CD4-positive, alpha-beta T cell (primary cell): ENCODE measurements around the gene PHF1. TPM values are rescaled to one million over a fixed set of nuclear protein-coding genes. Genes with fewer than 3 reads are reported as not detected.
A peak's percentile ranks its signal among the peaks of the same experiment; 100 is the strongest.

Experiments
- ATAC-seq: fragments of 200-7000 bp; cut with Tn5 transposase; one replicate; pipeline ENCODE4 v1.10.0; 2022; ENCODE audit warnings: mild to moderate bottlenecking; ENCODE audit not compliant: poor library complexity
- CTCF ChIA-PET: fragments of 350-600 bp; sonication (Branson Sonifier 250); formaldehyde crosslinking; loops from one replicate; lab custom pipeline; 2021; ENCODE audit warnings: antibody characterized with exemption, inconsistent platforms; lab: Charles Lee
- POLR2A ChIA-PET: fragments of 350-600 bp; sonication (Branson Sonifier 250); formaldehyde crosslinking; loops from one replicate; lab custom pipeline; 2021; ENCODE audit warnings: antibody characterized with exemption, inconsistent platforms; lab: Charles Lee
- DNase-seq, 14 experiments: peaks; one replicate each; pipeline ENCODE4 v3.0.0-alpha.2; 2013 to 2020; ENCODE audit warnings: mixed read lengths in 2 of 14
- H3K27ac ChIP-seq, 2 donors: one replicate each; pipeline versions ENCODE4 v1.5.1 to v1.7.0; 2013; ENCODE audit warnings: low read length in 2 of 2, low read depth in 1 of 2, mild to moderate bottlenecking in 1 of 2
- H3K27me3 ChIP-seq, 2 experiments: 1 replicate in 1 of 2; 2 replicates in 1 of 2; pipeline versions ENCODE4 v1.6.1 to v1.7.0; 2013; ENCODE audit warnings: low read length in 2 of 2, control low read depth in 1 of 2, mild to moderate bottlenecking in 1 of 2, moderate library complexity in 1 of 2; ENCODE audit not compliant: insufficient read depth in 2 of 2, control insufficient read depth in 1 of 2
- H3K36me3 ChIP-seq: one replicate; pipeline ENCODE4 v1.6.1; 2013; ENCODE audit warnings: low read length, control low read depth; ENCODE audit not compliant: insufficient read depth
- H3K4me1 ChIP-seq: one replicate; pipeline ENCODE4 v1.6.1; 2013; ENCODE audit warnings: low read length, control low read depth; ENCODE audit not compliant: insufficient read depth
- H3K4me3 ChIP-seq: one replicate; pipeline ENCODE4 v1.5.1; 2013; ENCODE audit warnings: mild to moderate bottlenecking, low read length, moderate library complexity
- H3K9me3 ChIP-seq, 2 experiments: 1 replicate in 1 of 2; 2 replicates in 1 of 2; pipeline versions ENCODE4 v1.6.1 to v1.7.0; 2013; ENCODE audit warnings: low read length in 2 of 2, mild to moderate bottlenecking in 2 of 2, control low read depth in 1 of 2, moderate library complexity in 1 of 2; ENCODE audit not compliant: control insufficient read depth in 1 of 2, insufficient read depth in 1 of 2
- H3K27ac Mint-ChIP-seq: one replicate; pipeline ENCODE4 v1.8.0; 2020; ENCODE audit warnings: mixed read lengths
- H3K27me3 Mint-ChIP-seq: one replicate; pipeline ENCODE4 v1.8.0; 2021; ENCODE audit warnings: mixed read lengths
- H3K36me3 Mint-ChIP-seq: one replicate; pipeline ENCODE4 v1.8.0; 2021; ENCODE audit warnings: low read depth, mixed read lengths
- H3K4me1 Mint-ChIP-seq: one replicate; pipeline ENCODE4 v1.8.0; 2021; ENCODE audit warnings: low read depth, mixed read lengths
- H3K4me3 Mint-ChIP-seq: one replicate; pipeline ENCODE4 v1.8.0; 2020; ENCODE audit warnings: mild to moderate bottlenecking, mixed read lengths
- H3K9me3 Mint-ChIP-seq: one replicate; pipeline ENCODE4 v1.8.0; 2020; ENCODE audit warnings: mixed read lengths
- intact Hi-C, 2 experiments: fragments of 100-400 bp; cut with DNase I in 1 of 2; cut with micrococcal nuclease in 1 of 2; formaldehyde crosslinking; loops; one replicate each; pipeline versions ENCODE4 v1.15.1 to v1.9.0; 2023 to 2025; cut with DNase I, micrococcal nuclease
- total RNA-seq, 174 experiments: library from RNA in 2 of 174; stranded (reverse) in 2 of 174; gene quantifications; one replicate each; pipeline ENCODE4 v1.2.3 and lab custom pipeline; 2021 to 2026
- TF ChIP-seq, protein P1 (sequence below): fragments of 200-600 bp; IDR thresholded peaks from one replicate; pipeline ENCODE4 v1.8.0; 2022; ENCODE audit warnings: antibody characterized with exemption, mild to moderate bottlenecking

Gene PHF1
- total RNA-seq, 2 experiments from 2014 or later: 545 to 557 TPM

DNA sequence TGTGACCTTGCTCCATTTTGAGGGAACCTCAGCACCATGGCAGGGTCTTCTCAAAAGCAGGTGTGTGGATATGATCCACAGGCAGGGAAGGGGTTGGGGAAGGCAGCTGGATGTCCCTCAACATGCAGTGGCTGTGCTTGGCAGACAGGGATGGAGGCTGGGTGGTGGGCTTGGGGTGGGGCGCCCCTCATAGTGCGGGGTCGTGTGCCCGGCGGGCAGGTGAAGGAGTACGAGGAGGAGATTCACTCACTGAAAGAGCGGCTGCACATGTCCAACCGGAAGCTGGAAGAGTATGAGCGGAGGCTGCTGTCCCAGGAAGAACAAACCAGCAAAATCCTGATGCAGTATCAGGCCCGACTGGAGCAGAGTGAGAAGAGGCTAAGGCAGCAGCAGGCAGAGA, 35.5 kb downstream of the PHF1 start:
- no peak overlapping the region for H3K4me3 Mint-ChIP-seq
- CTCF ChIA-PET: no interaction called here
- peaks cover 4% of the 10 kb centered on the region for H3K4me1 Mint-ChIP-seq
- TF ChIP-seq, protein P1, sequence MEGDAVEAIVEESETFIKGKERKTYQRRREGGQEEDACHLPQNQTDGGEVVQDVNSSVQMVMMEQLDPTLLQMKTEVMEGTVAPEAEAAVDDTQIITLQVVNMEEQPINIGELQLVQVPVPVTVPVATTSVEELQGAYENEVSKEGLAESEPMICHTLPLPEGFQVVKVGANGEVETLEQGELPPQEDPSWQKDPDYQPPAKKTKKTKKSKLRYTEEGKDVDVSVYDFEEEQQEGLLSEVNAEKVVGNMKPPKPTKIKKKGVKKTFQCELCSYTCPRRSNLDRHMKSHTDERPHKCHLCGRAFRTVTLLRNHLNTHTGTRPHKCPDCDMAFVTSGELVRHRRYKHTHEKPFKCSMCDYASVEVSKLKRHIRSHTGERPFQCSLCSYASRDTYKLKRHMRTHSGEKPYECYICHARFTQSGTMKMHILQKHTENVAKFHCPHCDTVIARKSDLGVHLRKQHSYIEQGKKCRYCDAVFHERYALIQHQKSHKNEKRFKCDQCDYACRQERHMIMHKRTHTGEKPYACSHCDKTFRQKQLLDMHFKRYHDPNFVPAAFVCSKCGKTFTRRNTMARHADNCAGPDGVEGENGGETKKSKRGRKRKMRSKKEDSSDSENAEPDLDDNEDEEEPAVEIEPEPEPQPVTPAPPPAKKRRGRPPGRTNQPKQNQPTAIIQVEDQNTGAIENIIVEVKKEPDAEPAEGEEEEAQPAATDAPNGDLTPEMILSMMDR: no peak
- no peaks in the 10 kb centered on the region for H3K27me3 ChIP-seq
- H3K4me1 ChIP-seq: peaks cover 3% of the 10 kb centered on the region
- DNase-seq: no peak
- H3K36me3 Mint-ChIP-seq: peaks cover 75% of the 10 kb centered on the region
- H3K27ac ChIP-seq: no peak overlapping the region
- H3K27ac Mint-ChIP-seq: peak overlapping the region; percentile 30
- no peaks in the 10 kb centered on the region for H3K27me3 Mint-ChIP-seq
- no peak overlapping the region for H3K4me3 ChIP-seq
- H3K9me3 Mint-ChIP-seq: no peaks in the 10 kb centered on the region
- POLR2A ChIA-PET: no interaction called here
- intact Hi-C loops: no loop called here
- no peaks in the 10 kb centered on the region for H3K9me3 ChIP-seq
- H3K36me3 ChIP-seq: peaks cover 59% of the 10 kb centered on the region
- no peak for ATAC-seq

- Mint-ChIP-seq H3K36me3 (peaks cover 62% of the 10 kb centered on the region), H3K9me3 (no peaks in the 10 kb centered on the region), H3K27me3 (no peaks in the 10 kb centered on the region), H3K4me3 (no peak overlapping the region), H3K4me1 (peaks cover 32% of the 10 kb centered on the region), H3K27ac (peak overlapping the region; percentile 64)
- ChIA-PET POLR2A (interaction anchor here (2.2 kb wide), 1 partner anchor 19 kb away, joined by 5 read pairs; no protein-coding TSS in a partner anchor), CTCF (interaction anchor here (0.6 kb wide), 1 partner anchor 53 kb away, joined by 4 read pairs; no protein-coding TSS in a partner anchor)
- intact Hi-C loops: loop anchor here (5.0 to 10.0 kb wide), 4 partner anchors 82 to 262 kb away; partner anchors contain the start of gene UQCC2 (in 1 of the 2)
- Histone ChIP-seq H3K27me3 (no peaks in the 10 kb centered on the region), H3K4me1 (peaks cover 25% of the 10 kb centered on the region), H3K9me3 (no peaks in the 10 kb centered on the region), H3K36me3 (peaks cover 33% of the 10 kb centered on the region), H3K27ac (peak overlapping the region in 1 of 2 donors; percentile 26), H3K4me3 (no peak overlapping the region)
- no peak for ATAC-seq
- peak in 1 of 14 experiments; percentile 24 for DNase-seq
- TF ChIP-seq, protein P1: no peak
These were observed 39.6 kb downstream of the PHF1 start for GRCh38 chr6:33450434-33450833.

- intact Hi-C loops: loop anchor here (5.0 to 10.0 kb wide), 4 partner anchors 81 to 261 kb away; partner anchors contain the start of gene UQCC2 (in 1 of the 2)
- TF ChIP-seq, protein P1: no peak
- CTCF ChIA-PET: no interaction called here
These were observed 40.8 kb downstream of the PHF1 start for GRCh38 chr6:33451606-33452005.

More at GRCh38 chr6:33451606-33452005, 40.8 kb downstream of the PHF1 start:
- peaks cover 58% of the 10 kb centered on the region for H3K36me3 Mint-ChIP-seq
- no peak overlapping the region for H3K4me3 ChIP-seq
- DNase-seq: peak in 1 of 14 experiments; percentile 21
- peaks cover 32% of the 10 kb centered on the region for H3K36me3 ChIP-seq
- H3K27ac ChIP-seq: no peak overlapping the region
- H3K4me1 Mint-ChIP-seq: peaks cover 35% of the 10 kb centered on the region
- no peak for ATAC-seq
- peaks cover 33% of the 10 kb centered on the region for H3K4me1 ChIP-seq
- POLR2A ChIA-PET: no interaction called here
- peak overlapping the region; percentile 25 for H3K4me3 Mint-ChIP-seq
- H3K27ac Mint-ChIP-seq: peak overlapping the region; percentile 64
- no peaks in the 10 kb centered on the region for H3K27me3 Mint-ChIP-seq
- H3K9me3 ChIP-seq: no peaks in the 10 kb centered on the region
- no peaks in the 10 kb centered on the region for H3K9me3 Mint-ChIP-seq
- no peaks in the 10 kb centered on the region for H3K27me3 ChIP-seq
